MG63 (cell line): Measurements from ENCODE around the gene HAPLN3. TPM values are rescaled to one million over a fixed set of nuclear protein-coding genes. Genes with fewer than 3 reads are reported as not detected.

Source experiments
- DNase-seq: peaks from one replicate; pipeline ENCODE4 v3.0.0-alpha.2; 2020
- H3K27me3 ChIP-seq: fragments of 250-450 bp; sonication (Bioruptor Pico); 2 replicates; pipeline ENCODE4 v1.5.1; 2020; ENCODE audit warnings: mild to moderate bottlenecking, moderate library complexity
- H3K36me3 ChIP-seq: fragments of 250-450 bp; sonication (Bioruptor Pico); 2 replicates; pipeline ENCODE4 v1.5.1; 2020; ENCODE audit warnings: mild to moderate bottlenecking, moderate library complexity
- H3K4me3 ChIP-seq: fragments of 250-450 bp; sonication (Bioruptor Pico); 2 replicates; pipeline ENCODE4 v1.5.1; 2020; ENCODE audit warnings: mild to moderate bottlenecking, moderate library complexity
- H3K9me3 ChIP-seq: fragments of 250-450 bp; sonication (Bioruptor Pico); 2 replicates; pipeline ENCODE4 v1.5.1; 2020; ENCODE audit warnings: mild to moderate bottlenecking, moderate library complexity
- total RNA-seq: library from RNA; depleted of rRNA; stranded (reverse); fragments of >200 nt; shearing (Covaris generic); gene quantifications from 2 replicates; pipeline ENCODE4 v1.2.3, GENCODE V29; 2014; ENCODE audit warnings: low replicate concordance

The HAPLN3 gene
- total RNA-seq, 1 experiment from 2014 or later, result 1.7 TPM

- no peak for DNase-seq
- no peaks in the 10 kb centered on the region for H3K9me3 ChIP-seq
- no peaks in the 10 kb centered on the region for H3K27me3 ChIP-seq
- H3K36me3 ChIP-seq, result no peaks in the 10 kb centered on the region
- no peak overlapping the region for H3K4me3 ChIP-seq
Observed at GRCh38 chr15:88880944-88881740, 14.2 kb downstream of the HAPLN3 start.

DNA sequence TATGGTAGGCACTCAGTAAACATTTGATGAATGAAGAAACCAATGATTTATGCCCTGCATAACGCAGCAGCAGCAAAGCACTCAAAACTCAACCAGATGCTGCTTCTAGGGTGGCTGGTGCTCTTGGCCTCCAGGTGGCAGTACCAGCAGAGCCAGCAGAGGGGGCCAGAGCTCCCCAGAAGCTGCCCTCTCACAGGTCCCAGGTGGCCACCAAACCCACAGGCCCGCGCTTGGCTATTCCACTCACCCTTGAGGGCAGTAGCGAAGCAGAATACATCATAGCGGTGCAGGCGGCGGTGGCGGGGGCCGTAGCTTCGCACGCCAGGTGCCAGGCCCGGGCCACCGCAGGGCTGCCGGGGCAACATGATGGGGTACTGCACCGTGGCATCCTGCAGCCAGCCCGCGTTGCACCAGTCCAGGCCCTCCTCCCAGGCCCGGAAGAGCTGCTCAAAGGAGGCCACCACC lies 16.6 kb downstream of the HAPLN3 start:
- DNase-seq, result peak; percentile 64
- Histone ChIP-seq H3K4me3 (no peak overlapping the region), H3K9me3 (no peaks in the 10 kb centered on the region), H3K36me3 (no peaks in the 10 kb centered on the region), H3K27me3 (no peaks in the 10 kb centered on the region)

- DNase-seq, result no peak
- Histone ChIP-seq H3K36me3 (no peaks in the 10 kb centered on the region), H3K9me3 (no peaks in the 10 kb centered on the region), H3K27me3 (no peaks in the 10 kb centered on the region), H3K4me3 (no peak overlapping the region)
Observed at GRCh38 chr15:88877906-88878305, 17.4 kb downstream of the HAPLN3 start.

DNA sequence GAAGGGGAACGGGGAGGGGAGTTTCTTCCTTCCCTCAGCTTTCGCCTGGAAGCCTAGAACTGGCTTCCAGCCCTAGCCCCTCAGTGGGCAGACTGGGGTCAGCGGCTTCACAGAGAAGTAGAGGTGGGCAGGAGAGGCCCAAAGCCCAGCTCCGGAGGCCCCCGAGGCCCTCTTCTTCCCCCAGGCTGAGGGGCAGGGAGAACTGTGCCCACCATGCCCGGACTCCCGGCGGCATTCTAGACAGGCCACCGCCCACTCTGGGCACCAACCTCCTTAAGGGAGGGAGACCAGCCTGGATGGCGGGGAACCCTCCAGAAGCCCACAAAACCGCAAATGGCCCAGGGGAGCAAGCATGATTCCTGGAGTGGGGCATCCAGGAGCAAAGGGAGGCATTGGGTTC lies 17.9 kb downstream of the HAPLN3 start:
- no peaks in the 10 kb centered on the region for H3K9me3 ChIP-seq

DNA sequence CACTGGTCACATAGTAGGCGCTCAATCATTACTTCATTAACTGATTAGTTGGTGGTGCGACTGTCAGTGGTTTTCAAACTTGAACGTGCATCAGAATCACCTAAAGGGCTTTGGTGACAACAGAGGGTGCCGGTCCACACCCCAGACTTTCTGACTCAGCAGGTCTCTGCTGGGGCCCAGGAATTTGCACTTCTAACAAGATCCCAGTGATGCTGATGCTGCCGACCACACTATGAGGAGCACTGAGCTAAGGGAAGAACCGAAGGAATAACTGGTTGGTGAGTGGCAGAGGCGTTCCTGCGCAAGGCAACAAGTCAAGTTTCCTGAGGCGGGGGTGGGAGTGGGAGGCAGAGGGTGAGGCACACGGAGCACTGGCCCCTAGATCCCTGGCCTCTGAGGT lies 18.8 kb downstream of the HAPLN3 start:
- no peaks in the 10 kb centered on the region for H3K27me3 ChIP-seq
- DNase-seq, result no peak
- no peaks in the 10 kb centered on the region for H3K9me3 ChIP-seq
- no peaks in the 10 kb centered on the region for H3K36me3 ChIP-seq
- H3K4me3 ChIP-seq, result no peak overlapping the region

More for the DNA sequence above, 17.9 kb downstream of the HAPLN3 start:
- no peak for DNase-seq
- no peaks in the 10 kb centered on the region for H3K27me3 ChIP-seq
- H3K36me3 ChIP-seq, result no peaks in the 10 kb centered on the region
- H3K4me3 ChIP-seq, result no peak overlapping the region

DNA sequence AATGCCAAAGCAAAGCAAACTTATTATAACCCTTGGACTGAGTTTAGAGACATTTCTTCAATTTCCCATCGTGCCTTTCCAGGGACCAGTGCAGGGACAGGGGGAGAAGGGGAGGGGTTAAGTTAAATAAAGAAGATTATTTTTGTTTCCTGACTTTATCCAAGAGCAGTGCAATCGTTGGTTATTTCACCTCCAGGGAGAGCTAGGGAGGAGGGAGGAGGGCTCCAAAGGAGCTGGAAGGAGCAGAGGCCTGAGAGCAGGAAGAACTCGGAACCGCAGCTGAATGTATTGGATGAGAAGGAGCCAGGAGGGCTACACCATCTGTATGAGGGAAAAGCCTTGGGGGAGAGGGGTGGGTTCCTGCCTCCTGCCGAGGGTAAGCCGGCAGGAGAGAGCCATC lies 20.7 kb downstream of the HAPLN3 start:
- Histone ChIP-seq H3K4me3 (no peak overlapping the region), H3K27me3 (no peaks in the 10 kb centered on the region), H3K36me3 (no peaks in the 10 kb centered on the region), H3K9me3 (no peaks in the 10 kb centered on the region)
- DNase-seq, result no peak

- no peak for DNase-seq
- H3K9me3 ChIP-seq, result no peaks in the 10 kb centered on the region
- no peaks in the 10 kb centered on the region for H3K27me3 ChIP-seq
- H3K4me3 ChIP-seq, result no peak overlapping the region
- no peaks in the 10 kb centered on the region for H3K36me3 ChIP-seq
Observed at GRCh38 chr15:88874275-88874674, 21.1 kb downstream of the HAPLN3 start.

- H3K4me3 ChIP-seq, result no peak overlapping the region
- DNase-seq, result no peak
- no peaks in the 10 kb centered on the region for H3K9me3 ChIP-seq
- H3K36me3 ChIP-seq, result no peaks in the 10 kb centered on the region
- H3K27me3 ChIP-seq, result no peaks in the 10 kb centered on the region
Observed at GRCh38 chr15:88873786-88874185, 21.6 kb downstream of the HAPLN3 start.

GRCh38 chr15:88872706-88873105 lies 22.6 kb downstream of the HAPLN3 start:
- no peaks in the 10 kb centered on the region for H3K27me3 ChIP-seq
- H3K9me3 ChIP-seq, result no peaks in the 10 kb centered on the region
- no peak overlapping the region for H3K4me3 ChIP-seq
- no peaks in the 10 kb centered on the region for H3K36me3 ChIP-seq
- no peak for DNase-seq

- no peaks in the 10 kb centered on the region for H3K9me3 ChIP-seq
- no peaks in the 10 kb centered on the region for H3K36me3 ChIP-seq
- no peak overlapping the region for H3K4me3 ChIP-seq
- no peaks in the 10 kb centered on the region for H3K27me3 ChIP-seq
- DNase-seq, result no peak
Observed at GRCh38 chr15:88872106-88872505, 23.2 kb downstream of the HAPLN3 start.

- Histone ChIP-seq H3K9me3 (no peaks in the 10 kb centered on the region), H3K4me3 (no peak overlapping the region), H3K36me3 (no peaks in the 10 kb centered on the region), H3K27me3 (no peaks in the 10 kb centered on the region)
- DNase-seq, result no peak
Observed at GRCh38 chr15:88871313-88871712, 24.0 kb downstream of the HAPLN3 start.

- no peak for DNase-seq
- Histone ChIP-seq H3K9me3 (no peaks in the 10 kb centered on the region), H3K27me3 (no peaks in the 10 kb centered on the region; the same call in 1 of the 2 replicates), H3K4me3 (no peak overlapping the region), H3K36me3 (no peaks in the 10 kb centered on the region)
Observed at GRCh38 chr15:88866295-88866881, 29.0 kb downstream of the HAPLN3 start.

DNA sequence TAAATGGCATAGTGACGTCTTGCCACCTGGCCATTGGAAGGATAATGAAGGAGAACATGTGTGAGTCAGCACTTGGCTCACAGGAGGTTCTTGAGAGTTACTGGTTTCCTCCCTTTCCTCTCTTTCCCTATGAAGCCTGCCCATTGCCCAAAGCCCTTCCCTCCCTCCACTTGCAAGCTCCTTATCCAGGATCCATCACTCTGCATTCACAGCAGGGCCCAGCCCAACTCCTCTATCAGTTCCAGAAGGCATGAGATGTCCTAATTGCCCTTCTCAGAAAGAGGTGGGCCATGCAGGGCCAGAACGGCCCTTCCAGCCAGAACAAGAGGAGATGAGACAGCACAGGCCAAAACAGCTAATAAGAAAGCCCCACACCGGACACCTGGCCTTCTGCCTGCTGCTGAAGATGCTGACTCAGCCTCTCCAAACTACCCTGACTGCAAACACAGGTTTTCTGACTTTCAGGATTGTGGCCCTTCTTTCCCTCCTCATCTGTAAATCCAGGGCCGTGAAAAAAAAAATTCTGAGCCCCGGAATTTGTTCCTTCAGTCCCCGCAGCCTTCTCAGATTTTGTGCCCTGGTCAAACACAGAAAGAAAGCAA lies 29.7 kb downstream of the HAPLN3 start:
- no peaks in the 10 kb centered on the region for H3K36me3 ChIP-seq
- no peak overlapping the region for H3K4me3 ChIP-seq
- H3K27me3 ChIP-seq, result no peaks in the 10 kb centered on the region; the same call in 1 of the 2 replicates
- no peaks in the 10 kb centered on the region for H3K9me3 ChIP-seq
- no peak for DNase-seq

DNA sequence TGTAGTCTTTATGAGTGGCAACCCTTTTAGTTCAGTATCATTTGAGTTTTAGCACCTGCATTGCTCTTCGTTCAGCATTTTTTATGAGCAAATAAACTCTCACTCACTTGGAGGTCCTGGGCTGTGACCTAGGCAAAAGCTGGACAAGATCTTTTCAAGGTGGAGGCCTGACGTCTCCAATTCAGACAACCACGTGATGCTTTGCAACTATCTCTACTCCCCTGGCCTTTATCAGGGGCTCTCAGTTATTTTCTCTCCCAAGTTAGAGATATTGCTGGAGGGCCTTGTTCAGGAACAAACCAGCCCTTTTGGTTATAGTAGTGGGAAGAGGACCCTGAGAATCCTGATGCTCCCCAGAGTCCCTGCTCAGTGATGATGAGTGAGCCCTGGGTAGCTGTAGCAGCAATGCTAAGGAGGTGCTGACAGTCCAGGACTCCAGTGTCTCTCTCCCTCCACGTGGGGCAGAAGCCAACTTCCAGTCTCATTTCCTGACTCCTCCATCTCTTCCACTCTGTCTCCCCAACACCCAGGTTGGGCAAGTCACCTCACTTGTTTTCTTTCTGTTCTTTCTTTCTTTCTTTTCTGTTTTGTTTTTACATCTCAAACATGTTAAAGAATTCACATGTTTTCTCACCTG lies 30.4 kb downstream of the HAPLN3 start:
- no peak for DNase-seq
- Histone ChIP-seq H3K4me3 (no peak overlapping the region), H3K9me3 (no peaks in the 10 kb centered on the region), H3K27me3 (no peaks in the 10 kb centered on the region; the same call in 1 of the 2 replicates), H3K36me3 (no peaks in the 10 kb centered on the region)

DNA sequence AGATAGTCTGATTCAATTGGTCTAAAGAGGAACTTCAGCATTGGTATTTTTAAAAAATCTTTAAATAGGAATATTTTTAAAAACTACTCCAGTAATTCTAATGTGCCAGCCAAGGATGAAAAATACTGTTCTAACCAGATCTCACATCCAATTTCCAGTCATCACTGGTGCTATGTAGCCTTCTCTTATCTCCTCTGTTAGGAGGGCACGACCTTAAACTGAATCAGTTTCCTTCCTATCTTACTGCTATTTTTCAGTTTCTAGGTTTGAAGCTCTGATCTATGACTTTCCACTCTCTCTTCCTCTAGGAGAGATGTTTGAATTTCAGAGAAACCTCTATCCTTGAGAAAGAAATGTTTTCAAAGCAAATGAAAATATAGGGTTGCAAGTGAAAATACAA lies 31.9 kb downstream of the HAPLN3 start:
- H3K9me3 ChIP-seq, result no peaks in the 10 kb centered on the region
- H3K27me3 ChIP-seq, result no peaks in the 10 kb centered on the region; the same call in 1 of the 2 replicates
- H3K36me3 ChIP-seq, result no peaks in the 10 kb centered on the region
- DNase-seq, result no peak
- H3K4me3 ChIP-seq, result no peak overlapping the region

- Histone ChIP-seq H3K36me3 (no peaks in the 10 kb centered on the region), H3K27me3 (no peaks in the 10 kb centered on the region; the same call in 1 of the 2 replicates), H3K4me3 (no peak overlapping the region), H3K9me3 (no peaks in the 10 kb centered on the region)
- DNase-seq, result no peak
Observed at GRCh38 chr15:88860212-88860611, 35.1 kb downstream of the HAPLN3 start.

DNA sequence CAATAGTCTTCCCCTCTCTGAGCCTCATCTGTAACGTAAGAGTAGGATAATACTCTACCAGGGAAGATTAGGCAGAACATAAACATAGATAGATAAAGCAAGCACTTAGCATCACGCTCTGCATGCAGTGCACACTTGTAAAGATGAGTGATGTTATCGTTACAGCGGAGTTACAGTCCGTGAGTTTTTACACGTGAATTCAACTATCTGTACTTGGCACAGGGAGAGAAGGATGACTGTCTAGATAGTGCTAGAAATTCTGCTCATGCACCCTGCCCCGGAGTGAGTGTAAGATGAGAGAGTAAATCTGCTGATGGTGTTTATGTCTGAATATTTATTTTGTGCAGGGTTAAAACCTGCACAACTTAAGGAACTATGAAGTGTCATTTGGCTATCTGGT lies 35.8 kb downstream of the HAPLN3 start:
- DNase-seq, result no peak
- no peaks in the 10 kb centered on the region for H3K36me3 ChIP-seq
- no peaks in the 10 kb centered on the region for H3K9me3 ChIP-seq
- no peak overlapping the region for H3K4me3 ChIP-seq
- no peaks in the 10 kb centered on the region; the same call in 1 of the 2 replicates for H3K27me3 ChIP-seq
